Activated CD4-positive, alpha-beta T cell treated with anti-CD3 and anti-CD28 coated beads for 1 hour (primary cell): ENCODE results near the gene DOCK2.
"Not testable (repeated sequence)": the region's sequence is repeated elsewhere in the genome, so short reads cannot be mapped to it uniquely, and the experiment has no call there.

Source experiments
- DNase-seq: peaks from one replicate; pipeline ENCODE4 v3.0.0-alpha.2; 2020

The DOCK2 gene

DNA sequence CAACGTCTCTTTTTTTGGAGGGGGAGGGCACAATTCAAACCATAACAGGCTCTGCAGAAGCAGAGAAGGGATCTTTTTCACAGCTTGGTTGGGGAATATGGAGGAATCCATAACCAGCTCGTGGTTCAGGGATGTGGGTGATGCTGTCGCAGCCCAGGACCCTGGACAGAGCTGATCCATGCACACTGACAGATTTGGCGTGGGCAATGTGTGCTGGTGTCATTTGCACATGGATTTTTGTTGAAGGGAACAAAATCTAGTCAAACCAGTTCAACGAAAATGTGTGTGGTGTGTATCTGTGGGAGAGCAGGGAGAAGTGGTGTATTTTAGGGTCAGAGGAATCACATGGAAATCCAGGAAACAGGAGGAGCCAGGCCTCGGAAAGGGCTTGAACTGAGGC lies 4.2 kb downstream of the DOCK2 start:
- DNase-seq, result no peak

DNA sequence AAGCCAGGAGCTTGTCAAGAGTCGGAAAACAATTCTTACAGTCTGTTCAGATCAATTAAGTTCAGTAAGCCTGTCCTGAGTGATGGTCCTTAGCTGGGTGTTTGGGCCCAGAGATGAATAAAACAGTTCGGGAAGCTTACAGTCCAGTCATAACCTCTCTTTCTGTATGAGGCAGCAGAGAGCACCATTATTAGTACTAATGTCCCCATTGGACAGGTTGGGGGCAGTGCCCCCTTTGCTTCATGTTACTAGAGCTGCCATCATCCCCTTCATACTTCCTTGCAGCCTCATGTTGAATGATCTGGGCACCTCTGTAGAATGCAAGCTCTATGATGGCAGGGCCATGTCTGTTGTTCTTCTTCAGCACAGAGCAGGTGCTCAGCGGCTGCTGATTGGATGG lies 9.8 kb downstream of the DOCK2 start:
- no peak for DNase-seq

DNA sequence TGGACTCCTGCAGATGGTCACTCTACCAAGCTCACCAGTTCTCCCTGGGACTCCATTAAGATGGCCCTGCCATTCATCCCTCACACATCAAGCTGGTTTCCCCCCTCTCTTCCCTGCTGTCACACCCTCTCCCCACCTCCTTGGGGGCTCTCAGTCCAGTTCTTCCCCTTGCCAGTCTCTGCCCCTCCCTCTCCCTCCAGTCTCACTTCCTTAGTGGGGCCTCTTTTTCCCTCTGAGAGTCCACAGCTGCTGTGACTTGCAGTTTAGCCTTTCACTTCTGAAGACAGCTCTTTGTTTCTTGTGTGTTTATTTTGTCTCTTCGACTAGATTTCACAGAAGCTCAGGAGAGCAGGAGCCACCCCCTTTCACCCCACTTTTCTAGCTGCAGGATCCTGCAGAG lies 10.5 kb downstream of the DOCK2 start:
- DNase-seq, result no peak

DNA sequence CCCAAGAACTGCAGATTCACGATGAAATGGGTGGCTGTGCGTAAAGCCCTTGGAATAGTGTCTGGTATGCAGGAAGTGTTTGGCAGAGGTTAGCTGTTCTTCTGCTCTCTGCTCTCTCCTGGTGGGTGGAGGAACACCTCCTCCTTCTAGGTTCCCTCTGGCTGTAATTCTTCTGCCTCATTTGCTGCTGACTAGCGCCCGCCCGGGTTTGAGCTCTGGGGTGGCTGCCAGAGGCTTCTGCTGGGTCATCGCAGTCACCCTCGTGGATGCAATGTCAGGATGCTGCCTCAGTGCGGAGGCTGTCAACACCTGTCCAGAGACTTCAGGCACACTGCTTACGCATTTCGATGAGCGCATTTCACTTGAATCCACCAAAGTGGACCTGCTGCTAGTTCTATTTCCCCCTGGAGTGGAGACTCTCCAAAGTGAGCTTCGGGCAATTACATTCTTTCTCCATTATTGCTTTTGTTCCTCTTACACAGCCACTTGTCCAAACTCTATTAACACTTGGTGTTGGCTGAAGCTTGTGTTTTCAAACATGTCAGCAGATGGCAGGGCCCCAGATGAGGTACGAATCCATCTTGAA lies 11.7 kb downstream of the DOCK2 start:
- no peak for DNase-seq

DNA sequence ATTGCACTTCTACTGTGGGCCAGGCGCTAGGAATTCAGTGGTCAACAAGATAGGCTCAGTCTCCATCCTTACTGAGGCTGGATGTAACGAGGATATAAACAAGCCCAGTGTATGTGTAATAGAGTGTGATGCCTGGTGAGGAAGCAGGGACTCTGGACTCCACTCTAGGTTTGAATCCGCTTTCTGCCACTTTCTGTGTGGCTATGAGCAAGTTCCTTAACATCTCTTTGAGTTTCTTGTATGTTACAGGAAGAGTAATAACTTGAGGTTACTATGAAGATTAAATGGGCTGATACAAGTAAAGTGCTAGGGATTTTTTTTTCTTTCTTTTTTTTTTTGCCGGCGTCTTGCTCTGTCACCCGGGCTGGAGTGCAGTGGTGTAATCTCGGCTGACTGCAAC lies 12.4 kb downstream of the DOCK2 start:
- no peak for DNase-seq

DNA sequence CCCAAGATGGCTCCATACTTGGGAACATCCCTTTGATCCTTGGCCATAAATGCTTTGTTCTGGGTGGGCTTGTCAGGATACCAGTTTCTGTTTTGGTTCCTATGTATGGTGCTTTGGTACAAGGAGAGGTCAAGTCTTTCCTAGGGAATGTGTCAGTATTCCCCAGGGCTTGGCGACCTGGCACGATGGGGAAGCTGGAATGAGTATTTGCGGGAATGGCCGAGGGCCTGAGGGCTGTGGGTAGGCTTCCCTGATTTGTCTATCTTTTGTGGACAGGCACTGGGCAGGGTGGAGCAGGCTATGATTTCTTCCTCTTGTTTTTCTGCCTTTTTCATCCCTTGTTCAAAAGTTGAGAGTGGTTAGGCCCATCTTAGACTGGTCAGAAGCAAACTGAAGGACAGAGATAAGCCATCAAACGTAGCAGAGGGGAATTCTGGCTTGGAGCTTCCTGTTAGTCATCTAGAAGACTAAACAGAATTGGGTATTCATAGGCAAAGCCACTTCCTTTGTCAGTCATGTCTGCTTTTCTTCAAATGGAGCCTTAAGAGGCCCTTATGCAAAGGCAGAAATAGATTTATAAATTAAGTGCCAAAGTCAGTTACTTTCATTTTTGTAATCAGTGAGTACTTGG lies 13.7 kb downstream of the DOCK2 start:
- DNase-seq, result no peak

DNA sequence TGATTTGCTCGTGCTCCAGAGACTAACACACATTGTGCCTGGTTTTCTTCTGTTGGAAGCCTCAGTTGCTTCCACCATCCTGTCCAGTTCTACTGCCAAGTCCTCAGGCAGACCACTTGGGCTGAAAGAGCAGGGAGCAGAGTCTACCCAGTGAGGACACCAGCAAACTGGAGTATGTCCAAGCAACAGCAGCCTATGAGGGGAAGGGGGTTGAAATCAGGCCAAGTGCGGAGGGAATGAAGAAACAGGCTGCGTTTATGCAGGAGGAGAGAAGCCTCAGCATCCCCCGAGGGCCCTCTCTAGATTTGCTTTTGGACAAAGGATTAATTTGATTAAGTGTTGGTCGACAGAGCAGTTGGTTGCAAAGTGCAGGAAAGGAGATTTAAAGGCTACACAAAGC lies 14.5 kb downstream of the DOCK2 start:
- no peak for DNase-seq

DNA sequence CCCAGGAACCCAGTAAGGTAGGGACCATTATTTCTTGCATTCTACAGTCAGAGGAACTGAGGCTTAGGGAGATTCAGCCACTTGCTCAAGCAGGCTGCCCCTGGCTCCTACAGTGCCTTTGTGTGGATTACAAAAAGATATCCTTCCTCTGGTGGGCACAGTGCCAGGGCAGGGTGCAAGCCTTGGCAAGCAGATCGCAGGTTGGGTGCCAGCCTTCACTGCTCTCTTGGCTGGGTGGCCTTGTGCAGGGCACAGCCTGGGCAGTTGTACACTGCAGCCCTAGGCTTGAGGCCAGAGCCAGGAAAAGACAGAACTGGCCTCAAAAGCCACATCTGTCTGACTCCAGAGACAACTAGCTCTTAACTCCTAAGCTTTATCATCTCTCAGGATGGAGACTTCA lies 15.0 kb downstream of the DOCK2 start:
- DNase-seq, result no peak

DNA sequence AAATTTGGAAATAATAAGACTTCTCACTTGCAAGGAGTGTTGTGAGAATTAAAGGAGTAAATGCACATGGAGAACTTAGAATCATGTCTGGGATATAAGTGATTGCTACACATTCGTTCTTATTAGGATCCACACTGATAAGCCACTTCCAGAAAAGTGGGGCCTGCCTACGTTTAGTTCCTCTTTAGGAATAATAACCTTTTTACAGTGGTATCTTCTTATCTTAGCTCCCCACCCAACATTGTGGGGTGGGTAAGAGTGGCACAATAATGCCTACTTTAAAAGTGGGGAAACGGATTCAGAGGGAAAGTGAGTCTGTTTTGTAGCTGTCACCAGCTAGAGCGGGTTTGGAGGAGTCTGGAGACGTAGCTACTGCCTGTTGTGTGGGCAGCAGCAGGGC lies 16.0 kb downstream of the DOCK2 start:
- DNase-seq, result no peak

DNA sequence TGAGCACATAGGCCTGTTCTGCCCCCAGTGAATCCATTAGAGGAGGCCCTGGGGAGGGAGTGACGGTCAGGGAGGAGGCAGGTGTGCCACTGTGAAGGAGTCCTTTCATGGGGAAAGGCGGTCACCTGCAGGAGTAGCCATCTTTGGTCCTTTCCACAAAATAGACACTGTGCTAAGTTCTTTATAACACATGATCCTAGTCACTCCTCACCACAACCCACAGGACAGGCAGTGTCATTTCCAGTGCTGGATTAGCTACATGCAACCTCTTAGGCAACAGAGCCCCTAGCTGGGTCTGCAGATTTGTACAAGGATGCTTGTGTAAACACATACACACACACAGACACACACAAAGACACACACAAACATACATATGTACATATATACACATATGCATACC lies 18.3 kb downstream of the DOCK2 start:
- DNase-seq, result no peak

DNA sequence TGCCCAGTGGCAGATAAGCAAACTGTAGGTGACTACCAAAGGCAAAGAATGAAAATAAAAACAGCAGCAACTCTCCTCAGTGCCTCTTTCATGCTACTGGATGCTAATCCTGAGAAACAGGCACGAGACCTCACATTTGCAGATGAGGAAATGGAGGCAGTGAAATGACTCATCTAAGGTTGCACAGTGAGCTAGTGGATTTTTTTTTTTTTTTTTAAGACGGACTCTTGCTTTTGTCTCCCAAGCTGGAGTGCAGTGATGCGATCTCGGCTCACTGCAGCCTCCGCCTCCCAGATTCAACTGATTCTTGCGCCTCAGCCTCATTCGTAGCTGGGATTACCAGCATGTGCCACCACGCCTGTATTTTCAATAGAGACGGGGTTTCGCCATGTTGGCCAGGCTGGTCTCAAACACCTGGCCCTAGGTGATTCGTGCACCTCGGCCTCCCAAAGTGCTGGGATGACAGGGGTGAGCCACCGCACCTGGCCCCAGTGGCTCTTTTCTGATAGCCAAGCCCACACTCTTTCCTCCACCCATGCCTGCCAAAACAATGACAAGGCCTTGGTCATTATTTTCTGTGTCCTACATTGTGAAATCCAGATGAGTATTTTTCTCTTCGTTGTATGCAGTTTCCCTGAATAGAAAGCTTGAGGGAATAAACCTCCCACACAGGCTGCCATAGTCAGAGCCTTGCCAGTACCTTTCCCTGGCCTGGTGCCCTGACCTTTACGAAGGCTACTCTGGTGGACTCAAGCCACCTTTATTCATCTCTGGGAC lies 19.2 kb downstream of the DOCK2 start:
- no peak for DNase-seq

DNA sequence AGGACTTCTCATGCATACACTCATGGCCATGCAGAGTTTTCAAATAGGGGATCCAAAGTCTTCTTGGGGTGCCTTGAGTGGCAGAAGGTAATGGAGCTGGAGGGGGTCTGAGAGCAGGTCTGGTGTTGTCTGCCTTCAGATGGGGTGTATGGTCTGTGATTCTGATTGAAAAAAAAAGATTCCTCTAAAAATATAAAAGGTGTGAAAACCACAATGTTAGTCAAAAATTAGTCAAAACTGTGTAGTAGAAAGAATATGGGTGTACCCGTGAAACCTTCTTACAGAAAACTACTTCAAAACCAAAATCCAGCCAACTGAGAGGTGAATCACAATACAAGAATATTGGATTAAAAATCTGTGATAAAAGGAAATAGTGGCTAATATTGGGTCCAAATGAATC lies 20.1 kb downstream of the DOCK2 start:
- no peak for DNase-seq

DNA sequence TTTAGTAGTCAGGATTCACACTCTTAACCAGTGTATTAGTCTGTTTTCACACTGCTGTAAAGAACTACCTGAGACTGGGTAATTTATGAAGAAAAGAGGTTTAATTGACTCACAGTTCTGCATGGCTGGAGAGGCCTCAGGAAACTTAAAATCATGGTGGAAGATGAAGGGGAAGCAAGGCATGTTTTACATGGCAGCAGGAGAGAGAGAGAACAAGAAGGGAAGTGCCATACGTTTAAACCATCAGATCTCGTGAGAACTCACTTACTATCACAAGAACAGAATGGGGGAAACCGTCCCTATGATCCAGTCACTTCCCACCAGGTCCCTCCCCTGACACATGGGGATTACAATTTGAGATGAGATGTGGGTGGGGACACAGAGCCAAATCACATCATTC lies 25.4 kb downstream of the DOCK2 start:
- DNase-seq, result not testable (repeated sequence)

DNA sequence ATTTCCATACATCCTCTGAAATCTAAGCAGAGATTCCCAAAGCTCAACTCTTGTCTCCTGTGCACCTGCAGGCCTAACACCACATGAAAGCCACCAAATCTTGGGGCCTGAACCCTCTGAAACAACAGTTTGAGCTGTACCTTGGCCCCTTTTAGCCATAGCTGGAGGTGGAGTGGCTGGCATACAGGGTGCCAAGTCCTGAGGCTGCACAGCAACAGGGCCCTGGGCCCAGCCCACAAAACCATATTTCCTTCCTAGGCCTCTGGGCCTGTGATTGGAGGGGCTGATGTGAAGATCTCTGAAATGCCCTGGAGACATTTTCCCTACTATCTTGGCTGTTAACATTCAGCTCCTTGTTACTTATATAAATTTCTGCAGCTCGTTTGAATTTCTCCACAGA lies 26.5 kb downstream of the DOCK2 start:
- no peak for DNase-seq

DNA sequence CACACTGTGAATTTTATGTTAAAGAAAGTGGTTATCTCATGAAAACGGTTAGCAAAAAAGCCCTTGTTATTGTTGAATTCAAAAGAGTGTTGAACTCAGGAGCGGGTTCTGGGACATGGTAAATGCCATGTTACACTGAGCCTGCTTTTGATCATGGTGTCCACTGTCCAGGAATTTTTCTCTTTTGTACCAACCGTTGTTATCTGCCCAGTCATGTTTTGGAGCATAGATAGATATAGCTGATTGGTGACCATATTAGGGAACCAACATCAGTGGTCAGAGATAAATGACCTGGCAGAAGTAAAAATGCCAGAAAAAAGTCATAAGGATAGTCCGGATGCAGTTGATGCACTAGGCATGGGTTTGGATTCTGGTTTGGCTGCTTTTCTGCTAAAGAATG lies 29.3 kb downstream of the DOCK2 start:
- no peak for DNase-seq

DNA sequence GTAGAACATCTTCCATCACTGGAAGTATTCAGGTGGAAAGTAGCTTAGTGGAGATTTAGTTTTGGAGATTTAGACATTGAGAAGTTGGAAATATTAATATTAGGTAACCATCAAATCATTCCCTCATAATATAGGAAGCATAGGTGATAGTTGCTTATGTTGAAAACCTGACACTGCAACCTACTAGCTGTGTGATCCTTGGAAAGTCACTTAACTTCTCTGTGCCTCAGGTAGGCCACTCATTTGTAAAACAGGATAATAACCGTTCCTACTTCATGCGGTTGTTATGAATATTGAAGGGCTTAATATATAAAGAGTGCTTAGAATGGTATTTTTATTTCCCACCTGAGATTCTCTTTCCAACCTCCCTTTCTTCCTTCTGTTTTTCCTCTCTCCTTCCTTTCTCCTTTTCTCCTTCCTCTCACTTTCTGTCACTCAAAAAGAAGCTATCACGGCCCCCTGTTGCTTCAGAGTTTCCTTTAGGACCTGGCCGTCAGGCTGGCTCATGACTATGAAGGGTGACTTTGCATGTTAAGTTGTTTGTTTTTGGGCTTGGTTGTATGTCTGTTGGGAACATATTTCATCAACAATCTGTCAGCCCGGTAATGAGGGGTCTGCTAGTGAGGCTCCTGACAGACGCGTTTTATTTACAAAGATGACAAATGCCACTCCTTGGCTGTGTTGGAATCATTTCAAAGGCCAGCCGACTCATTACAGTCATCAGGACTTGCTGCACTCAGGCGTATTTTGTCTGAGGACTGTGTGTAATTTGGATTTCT lies 31.0 kb downstream of the DOCK2 start:
- no peak for DNase-seq

DNA sequence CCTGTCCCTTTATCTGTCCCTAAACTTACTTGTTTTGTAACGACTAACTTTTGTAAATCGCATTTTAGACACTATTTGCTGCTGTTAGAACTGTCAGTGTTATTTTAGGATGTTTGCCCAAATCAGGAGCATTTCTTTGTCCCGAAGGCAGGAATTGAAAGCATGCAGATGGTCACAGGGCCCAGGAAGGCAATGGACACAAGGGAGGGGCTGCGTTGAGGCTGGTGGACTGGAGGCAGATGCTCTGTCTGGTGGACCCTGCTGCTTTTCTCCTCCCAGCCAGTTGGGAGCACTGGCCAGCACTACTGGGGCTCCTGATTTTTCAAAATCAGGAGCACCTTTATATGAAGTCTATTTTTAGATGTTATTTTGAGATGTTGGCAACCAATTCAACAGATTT lies 31.7 kb downstream of the DOCK2 start:
- no peak for DNase-seq

DNA sequence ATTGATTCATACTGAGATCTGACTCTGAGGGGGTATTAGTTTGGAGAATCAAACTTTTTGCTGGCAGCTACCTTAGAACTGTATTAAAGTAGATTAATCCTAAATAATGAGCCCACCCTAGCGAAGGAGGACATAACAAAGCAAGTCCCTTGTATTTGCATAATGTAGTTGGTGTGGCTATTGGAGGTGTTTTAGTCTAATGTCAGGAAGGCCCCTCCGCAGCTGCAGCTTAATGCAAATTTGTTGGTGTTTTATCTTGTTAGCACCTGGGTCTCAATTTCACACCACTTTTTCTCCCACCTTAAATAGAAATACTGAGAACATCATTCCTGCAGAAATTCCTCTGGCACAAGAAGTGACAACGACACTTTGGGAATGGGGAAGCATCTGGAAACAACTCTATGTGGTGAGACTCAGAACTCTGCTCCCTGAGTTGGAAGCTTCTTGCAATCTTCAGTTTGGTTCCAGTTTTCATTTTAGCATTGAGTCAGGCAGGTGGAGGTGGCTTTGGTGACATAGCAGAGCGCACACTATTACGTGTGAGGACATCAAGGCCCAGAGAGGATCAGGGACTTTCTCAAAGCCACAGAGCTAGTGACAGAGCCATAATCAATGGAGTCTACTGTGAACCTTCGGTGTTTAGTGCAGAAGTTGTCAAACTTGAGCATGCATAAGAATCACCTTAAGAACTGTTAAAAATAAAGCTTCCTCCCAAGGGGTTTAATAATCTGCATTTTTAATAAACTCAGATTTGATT lies 33.9 kb downstream of the DOCK2 start:
- no peak for DNase-seq

DNA sequence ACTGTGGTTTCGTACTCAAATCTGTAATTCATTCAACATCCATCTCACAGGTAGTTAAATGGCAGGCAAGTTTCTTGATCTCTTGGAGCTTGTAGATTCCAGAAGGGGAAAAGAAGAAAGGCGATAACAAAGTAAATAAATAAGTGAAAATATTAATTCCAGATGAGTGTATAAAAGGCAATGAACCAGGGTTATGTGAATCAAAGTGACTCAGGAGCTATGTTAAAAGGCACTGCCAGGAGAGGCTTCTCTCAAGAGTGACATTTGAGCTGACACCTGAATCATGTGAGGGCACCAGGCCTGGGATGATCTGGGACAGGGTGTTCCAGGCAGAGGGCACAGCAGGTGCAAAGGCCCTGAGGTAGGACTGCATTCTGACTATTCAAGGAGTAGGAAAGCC lies 45.0 kb downstream of the DOCK2 start:
- DNase-seq, result no peak

DNA sequence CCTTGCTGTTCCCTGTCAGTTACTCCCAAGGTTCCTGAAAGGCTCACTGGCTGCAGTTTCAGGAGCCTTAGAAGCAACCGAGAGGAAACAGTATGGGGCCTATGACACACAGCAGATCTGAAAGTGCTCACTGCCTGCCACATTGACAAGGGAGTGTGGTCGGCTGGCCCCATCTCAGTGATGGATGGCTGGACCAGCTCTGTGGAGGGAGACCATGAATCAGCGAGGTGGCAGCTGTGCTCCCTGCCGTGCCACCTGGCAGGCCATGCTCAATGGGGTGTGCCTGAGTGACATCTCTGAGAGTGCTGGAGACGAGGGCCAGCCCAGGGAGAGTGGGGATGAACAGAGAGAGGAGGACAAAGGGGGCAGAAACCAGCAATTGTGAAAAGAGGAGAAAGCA lies 49.1 kb downstream of the DOCK2 start:
- no peak for DNase-seq

DNA sequence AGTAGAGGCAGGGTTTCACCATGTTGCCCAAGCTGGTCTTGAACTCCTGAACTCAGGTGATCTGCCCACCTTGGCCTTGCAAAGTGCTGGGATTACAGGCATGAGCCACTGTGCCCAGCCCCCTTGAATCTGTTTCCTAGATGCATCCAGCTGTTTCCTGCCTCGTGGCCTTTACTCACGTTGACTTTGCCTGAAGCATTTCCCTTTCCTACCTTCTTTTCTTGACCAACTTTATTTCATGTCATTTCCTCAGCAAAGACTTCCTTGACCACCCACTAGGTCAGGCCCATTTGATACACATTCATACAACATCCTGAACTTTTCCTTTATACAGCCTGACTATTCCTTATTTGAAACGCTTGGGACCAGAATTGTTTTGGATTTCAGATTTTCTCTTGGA lies 51.0 kb downstream of the DOCK2 start:
- no peak for DNase-seq

DNA sequence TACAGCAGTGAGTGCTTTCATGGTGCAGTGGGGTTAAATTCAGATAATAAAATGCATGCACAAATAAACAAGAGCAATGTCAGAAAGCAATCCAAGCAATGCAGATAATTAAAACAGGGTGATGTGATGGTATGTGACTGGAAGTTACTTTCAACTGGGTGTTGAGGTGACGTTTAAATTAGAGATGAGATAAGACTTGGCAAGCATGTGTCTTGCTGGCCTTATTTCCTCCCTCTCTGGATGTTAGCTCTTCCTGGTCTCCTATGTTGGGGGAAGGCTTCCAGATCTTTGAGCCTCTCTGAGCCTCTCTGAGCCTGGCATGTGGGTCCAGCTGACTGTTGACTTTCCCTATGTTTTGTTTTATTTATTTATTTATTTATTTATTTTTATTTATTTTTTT lies 54.4 kb downstream of the DOCK2 start:
- DNase-seq, result no peak

DNA sequence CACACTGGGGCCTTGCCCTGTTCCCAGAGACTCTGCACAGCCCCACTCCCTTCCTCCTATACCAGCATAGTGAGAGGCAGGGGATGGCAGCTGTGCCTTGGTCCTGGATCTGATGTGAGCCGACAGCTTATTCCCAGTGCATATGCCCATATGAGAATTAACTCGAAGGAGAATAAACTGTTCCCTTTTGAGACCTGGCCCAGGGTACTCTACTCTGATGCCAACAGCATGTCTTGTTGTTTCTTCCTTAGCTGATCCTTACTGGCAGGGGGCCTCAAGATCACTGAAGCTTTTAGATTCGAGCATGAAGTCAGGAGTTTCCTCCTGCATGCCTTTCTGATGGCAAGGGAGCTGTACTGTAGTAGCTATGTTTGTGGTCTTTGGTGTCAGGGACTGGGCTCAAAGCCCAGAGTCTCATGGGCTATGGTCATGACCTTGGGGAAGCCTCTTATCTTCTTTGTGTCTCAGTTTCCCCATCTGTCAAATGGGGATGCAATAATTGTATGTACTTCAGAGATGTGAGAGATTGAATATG lies 57.1 kb downstream of the DOCK2 start:
- no peak for DNase-seq
